GM19025 (cell line): ENCODE measurements around the gene PROCA1.

Source experiments
- ATAC-seq: cut with Tn5 transposase; IDR thresholded peaks from one replicate; pipeline ENCODE4 v1.9.1; 2021; ENCODE audit warnings: mild to moderate bottlenecking, low read depth, moderate library complexity; ENCODE audit not compliant: unreplicated experiment

The PROCA1 gene

GRCh38 chr17:28712032-28712704 is 480 bp upstream of the PROCA1 start:
- ATAC-seq, result no peak

DNA sequence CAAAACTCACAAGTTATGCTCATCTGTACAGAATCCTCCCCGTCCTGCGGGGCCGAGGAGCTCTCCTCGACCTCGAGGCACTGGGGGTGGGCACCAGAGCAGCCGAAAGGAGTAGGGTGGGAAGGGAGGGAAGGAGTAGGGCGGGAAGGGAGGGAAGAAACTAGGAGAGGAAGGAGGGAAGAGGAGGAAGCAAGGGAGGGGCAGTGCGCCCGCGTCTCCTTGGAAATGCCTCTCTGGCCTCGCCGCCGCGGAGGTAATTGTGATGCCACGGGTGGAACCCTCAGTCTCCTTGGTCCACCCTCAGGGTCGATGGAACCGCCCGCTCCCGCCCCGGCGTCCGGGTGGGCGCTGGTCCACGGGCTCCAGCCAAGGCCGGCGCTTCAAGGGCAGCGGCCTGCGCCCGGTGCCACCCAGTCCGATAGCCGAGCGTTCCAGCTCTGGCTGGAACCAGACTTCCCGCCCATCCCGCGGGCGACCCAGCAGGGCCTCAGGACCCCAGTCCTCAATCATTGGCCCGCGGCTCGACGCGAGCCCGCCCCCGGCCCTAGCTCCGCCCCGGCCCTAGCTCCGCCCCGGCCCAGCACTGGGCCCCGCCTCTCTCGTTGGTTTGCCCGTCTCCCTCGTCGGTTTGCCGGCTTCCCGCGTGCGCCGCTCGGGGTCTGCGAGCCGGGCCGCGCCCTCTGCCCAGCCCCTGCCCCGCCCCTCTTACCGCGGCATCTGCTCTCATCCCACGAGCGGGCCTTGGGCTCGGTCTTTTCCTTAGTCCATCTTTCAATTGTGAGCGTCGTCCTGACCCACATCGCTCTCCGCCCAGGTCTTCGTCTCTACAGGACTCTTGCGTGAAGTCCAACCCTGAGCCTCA is 596 bp downstream of the PROCA1 start:
- ATAC-seq, result peak; percentile 84

- ATAC-seq, result no peak
These were observed 4.4 kb downstream of the PROCA1 start for GRCh38 chr17:28707339-28707720.

GRCh38 chr17:28706471-28707338 is 5.0 kb downstream of the PROCA1 start:
- no peak for ATAC-seq

GRCh38 chr17:28705728-28706334 is 5.9 kb downstream of the PROCA1 start:
- ATAC-seq, result no peak

GRCh38 chr17:28705074-28705659 is 6.5 kb downstream of the PROCA1 start:
- ATAC-seq, result no peak

GRCh38 chr17:28704219-28704858 is 7.3 kb downstream of the PROCA1 start:
- no peak for ATAC-seq

- no peak for ATAC-seq
These were observed 8.0 kb downstream of the PROCA1 start for GRCh38 chr17:28703552-28704218.

DNA sequence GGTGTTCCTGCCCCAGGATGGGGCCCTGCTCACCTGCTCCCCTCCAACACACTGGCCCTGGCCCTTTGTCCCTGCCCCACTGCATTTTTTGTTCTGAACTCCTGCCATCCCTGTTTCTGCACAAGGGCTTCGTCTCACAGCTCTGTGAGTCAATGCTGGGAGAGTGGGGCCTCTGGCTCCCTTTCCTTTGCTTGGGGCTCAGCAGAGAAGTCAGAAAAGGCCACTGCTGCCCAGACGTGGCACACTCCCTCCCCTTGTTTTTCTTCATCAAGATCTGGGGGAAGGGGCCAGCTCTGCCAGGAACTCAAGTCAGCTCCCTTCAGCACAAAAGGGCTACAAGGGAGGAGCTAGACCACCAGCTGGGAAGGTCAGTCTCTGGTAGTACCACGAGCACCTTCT is 8.9 kb downstream of the PROCA1 start:
- no peak for ATAC-seq

GRCh38 chr17:28702026-28702751 is 9.5 kb downstream of the PROCA1 start:
- ATAC-seq, result no peak

GRCh38 chr17:28700830-28701492 is 10.7 kb downstream of the PROCA1 start:
- ATAC-seq, result no peak

DNA sequence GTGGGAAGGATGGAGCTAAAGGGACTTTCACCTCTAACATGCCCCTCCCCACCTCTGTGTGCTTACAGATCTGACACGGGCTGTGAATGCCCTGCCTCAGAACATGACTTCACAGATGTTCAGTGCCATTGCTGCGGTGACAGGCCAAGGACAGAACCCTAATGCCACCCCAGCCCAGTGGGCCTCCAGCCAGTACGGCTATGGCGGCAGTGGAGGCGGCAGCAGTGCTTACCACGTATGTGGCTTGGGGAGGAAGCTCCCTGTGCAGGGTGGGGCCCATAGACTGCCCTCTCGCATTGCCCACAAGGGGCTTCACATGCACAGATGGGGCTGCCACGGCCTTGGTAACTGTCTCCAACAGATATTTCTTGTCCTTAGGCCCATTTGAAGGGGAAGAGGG is 11.4 kb downstream of the PROCA1 start:
- no peak for ATAC-seq

DNA sequence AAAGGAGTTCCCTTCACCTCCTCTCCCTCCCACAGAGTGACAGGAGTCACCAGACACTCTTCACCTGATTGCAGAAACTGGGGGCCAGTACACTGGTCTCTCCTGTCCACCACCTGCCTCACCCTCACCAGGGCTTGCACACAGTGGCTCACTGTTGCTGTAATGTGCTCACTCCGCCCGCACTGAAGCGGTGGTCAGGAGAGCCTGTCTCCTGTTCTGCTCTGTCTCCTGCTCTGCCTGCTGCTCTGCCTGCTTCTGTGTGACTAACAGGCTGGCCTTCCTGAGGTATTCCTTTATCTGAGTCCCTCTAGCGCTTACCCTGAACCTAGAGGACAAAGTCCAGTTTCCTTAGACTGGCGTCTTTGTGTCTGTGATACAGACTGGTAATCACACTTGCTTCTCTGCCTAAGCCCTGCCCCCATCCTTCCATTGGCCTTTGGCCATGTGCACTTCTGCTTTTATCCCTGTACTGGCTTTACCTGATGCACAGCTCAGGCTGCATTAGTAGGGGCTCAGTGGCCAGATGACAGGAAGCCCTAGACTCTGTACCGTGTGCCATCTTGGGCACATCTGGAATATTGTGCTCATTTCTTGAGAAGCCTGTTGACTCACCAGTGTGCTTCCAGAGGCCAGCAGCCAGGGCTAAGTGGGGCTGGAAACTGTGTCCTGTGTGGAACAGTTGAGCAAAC is 13.3 kb downstream of the PROCA1 start:
- no peak for ATAC-seq

GRCh38 chr17:28693869-28694268 is 17.8 kb downstream of the PROCA1 start:
- ATAC-seq, result no peak

- ATAC-seq, result no peak
These were observed 22.7 kb downstream of the PROCA1 start for GRCh38 chr17:28689011-28689410.

- no peak for ATAC-seq
These were observed 23.2 kb downstream of the PROCA1 start for GRCh38 chr17:28688481-28688880.

- no peak for ATAC-seq
These were observed 25.4 kb downstream of the PROCA1 start for GRCh38 chr17:28686296-28686695.
